ENCODE results near the gene STK24. TPM values are rescaled to one million over a fixed set of nuclear protein-coding genes. Genes with fewer than 3 reads are reported as not detected.

Gene STK24
- total RNA-seq, 1 donor from 2014 or later = 139 TPM

DNA sequence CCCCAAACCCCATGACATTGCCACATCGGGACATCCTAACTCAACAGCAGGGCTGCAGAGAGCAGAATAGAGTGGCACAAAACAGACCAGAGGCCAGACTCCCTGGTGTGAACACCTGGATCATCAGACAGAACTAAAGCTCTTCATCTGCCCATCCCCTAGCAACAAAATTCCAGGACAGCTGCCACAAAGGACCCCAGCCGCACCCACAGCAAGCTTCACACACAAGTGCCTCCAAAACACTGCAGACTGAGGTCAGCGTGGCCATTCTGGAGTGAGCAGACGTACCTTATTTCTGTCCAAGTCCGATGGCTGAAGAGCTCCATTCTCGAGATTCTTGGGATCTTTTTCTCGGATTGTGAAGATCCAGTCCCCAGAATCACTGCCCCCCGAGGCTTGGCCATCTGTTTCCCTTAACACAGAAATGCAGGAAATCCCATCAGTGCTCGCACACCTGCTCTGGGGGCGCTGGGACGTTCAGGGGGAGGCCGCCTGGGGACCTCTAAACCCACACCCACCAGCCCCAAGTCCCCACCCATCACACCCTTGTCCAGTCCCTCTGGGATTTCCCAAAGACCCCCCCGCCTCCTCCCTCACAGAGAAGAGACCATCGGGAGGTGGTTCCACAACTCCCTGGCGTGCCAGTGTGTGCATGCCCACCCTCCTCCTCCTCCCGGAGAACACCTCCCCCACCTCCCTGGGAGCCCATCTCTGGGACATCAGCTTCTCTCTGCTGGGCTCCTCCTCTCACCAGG, 115.2 kb downstream of the STK24 start:
- H3K27me3 Mint-ChIP-seq (ENCODE audit: unreplicated experiment) = no peaks in the 10 kb centered on the region
- H3K36me3 Mint-ChIP-seq (ENCODE audit: unreplicated experiment) = peaks cover 51% of the 10 kb centered on the region
- H3K9me3 Mint-ChIP-seq (ENCODE audit: unreplicated experiment) = no peaks in the 10 kb centered on the region
- H3K4me3 Mint-ChIP-seq (ENCODE audit: unreplicated experiment) = no peak overlapping the region
- H3K4me1 Mint-ChIP-seq (ENCODE audit: unreplicated experiment) = peaks cover 32% of the 10 kb centered on the region
- no peak for TF ChIP-seq CTCF (IDR thresholded peaks at IDR 0.05)
- peak overlapping the region; percentile 23 for H3K27ac Mint-ChIP-seq (ENCODE audit: unreplicated experiment)
- no peak for DNase-seq (ENCODE audit: extremely low spot score, unreplicated experiment)

DNA sequence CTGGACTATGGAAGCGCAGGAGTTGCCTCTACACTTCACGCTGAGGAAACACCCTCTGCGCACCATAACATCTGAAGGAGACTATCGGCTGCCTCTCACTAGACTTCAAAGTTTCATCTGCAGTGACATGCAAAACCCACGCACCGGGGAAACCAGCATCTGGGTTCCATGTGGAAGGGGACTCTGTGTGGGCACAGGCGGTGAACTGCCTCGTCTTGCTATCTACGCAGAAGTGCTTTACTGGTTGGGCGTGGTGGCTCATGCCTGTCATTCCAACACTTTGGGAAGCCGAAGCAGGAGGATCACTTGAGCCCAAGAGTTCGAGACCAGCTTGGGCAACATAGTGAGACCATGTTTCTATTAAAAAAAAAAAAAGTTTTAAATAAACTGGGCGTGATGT, 116.4 kb downstream of the STK24 start:
- Mint-ChIP-seq H3K27ac (ENCODE audit: unreplicated experiment) (peak overlapping the region; percentile 27), H3K9me3 (ENCODE audit: unreplicated experiment) (no peaks in the 10 kb centered on the region), H3K4me1 (ENCODE audit: unreplicated experiment) (peaks cover 38% of the 10 kb centered on the region), H3K4me3 (ENCODE audit: unreplicated experiment) (no peak overlapping the region), H3K36me3 (ENCODE audit: unreplicated experiment) (peaks cover 55% of the 10 kb centered on the region), H3K27me3 (ENCODE audit: unreplicated experiment) (no peaks in the 10 kb centered on the region)
- no peak for DNase-seq (ENCODE audit: extremely low spot score, unreplicated experiment)
- TF ChIP-seq CTCF (IDR thresholded peaks at IDR 0.05) = no peak

DNA sequence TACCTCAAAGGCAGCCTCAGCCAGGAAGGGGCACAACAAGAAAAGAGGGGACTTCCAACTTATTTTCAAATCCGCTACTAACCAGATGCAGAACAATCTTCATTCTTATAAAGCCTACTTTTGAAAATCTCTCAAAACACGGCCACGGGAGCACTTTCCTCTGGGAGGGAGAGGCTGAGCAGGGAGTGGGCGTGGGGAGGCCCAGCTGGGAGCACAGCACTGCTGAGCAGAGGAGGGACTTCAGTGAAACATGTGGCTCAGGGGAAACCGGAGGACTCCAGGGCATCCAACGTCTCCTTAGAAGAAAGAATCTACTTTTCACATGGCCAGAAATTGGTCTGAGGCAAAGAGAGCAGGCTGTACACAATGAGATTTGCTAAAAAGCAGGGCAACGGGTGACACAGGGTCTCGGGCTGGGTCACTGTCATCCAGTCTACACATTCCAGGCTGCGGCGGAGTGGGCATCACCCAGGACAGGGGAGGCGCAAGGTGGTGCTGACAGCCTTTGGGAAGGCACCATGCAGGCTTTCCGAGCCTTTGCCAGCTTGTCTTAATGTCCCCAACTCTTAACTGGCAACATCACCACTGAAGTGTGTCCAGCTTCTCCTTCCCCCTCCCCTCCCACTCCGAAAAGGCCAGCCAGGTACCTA, 117.1 kb downstream of the STK24 start:
- peaks cover 55% of the 10 kb centered on the region for H3K36me3 Mint-ChIP-seq (ENCODE audit: unreplicated experiment)
- no peak overlapping the region for H3K4me3 Mint-ChIP-seq (ENCODE audit: unreplicated experiment)
- H3K27ac Mint-ChIP-seq (ENCODE audit: unreplicated experiment) = peak overlapping the region; percentile 47
- TF ChIP-seq CTCF (IDR thresholded peaks at IDR 0.05) = no peak
- no peaks in the 10 kb centered on the region for H3K9me3 Mint-ChIP-seq (ENCODE audit: unreplicated experiment)
- no peaks in the 10 kb centered on the region for H3K27me3 Mint-ChIP-seq (ENCODE audit: unreplicated experiment)
- H3K4me1 Mint-ChIP-seq (ENCODE audit: unreplicated experiment) = peaks cover 44% of the 10 kb centered on the region
- DNase-seq (ENCODE audit: extremely low spot score, unreplicated experiment) = no peak

GRCh38 chr13:98459171-98459681, 117.7 kb downstream of the STK24 start:
- no peak for TF ChIP-seq CTCF (IDR thresholded peaks at IDR 0.05)
- peaks cover 50% of the 10 kb centered on the region for H3K4me1 Mint-ChIP-seq (ENCODE audit: unreplicated experiment)
- H3K4me3 Mint-ChIP-seq (ENCODE audit: unreplicated experiment) = no peak overlapping the region
- no peaks in the 10 kb centered on the region for H3K9me3 Mint-ChIP-seq (ENCODE audit: unreplicated experiment)
- H3K27ac Mint-ChIP-seq (ENCODE audit: unreplicated experiment) = peak overlapping the region; percentile 64
- H3K27me3 Mint-ChIP-seq (ENCODE audit: unreplicated experiment) = no peaks in the 10 kb centered on the region
- DNase-seq (ENCODE audit: extremely low spot score, unreplicated experiment) = no peak
- peaks cover 59% of the 10 kb centered on the region for H3K36me3 Mint-ChIP-seq (ENCODE audit: unreplicated experiment)

GRCh38 chr13:98458431-98458830, 118.5 kb downstream of the STK24 start:
- no peak for TF ChIP-seq CTCF (IDR thresholded peaks at IDR 0.05)
- Mint-ChIP-seq H3K4me1 (ENCODE audit: unreplicated experiment) (peaks cover 57% of the 10 kb centered on the region), H3K27me3 (ENCODE audit: unreplicated experiment) (no peaks in the 10 kb centered on the region), H3K36me3 (ENCODE audit: unreplicated experiment) (peaks cover 57% of the 10 kb centered on the region), H3K9me3 (ENCODE audit: unreplicated experiment) (no peaks in the 10 kb centered on the region), H3K27ac (ENCODE audit: unreplicated experiment) (peak overlapping the region; percentile 64), H3K4me3 (ENCODE audit: unreplicated experiment) (no peak overlapping the region)
- DNase-seq (ENCODE audit: extremely low spot score, unreplicated experiment) = no peak

All from osteocyte (in vitro differentiated cells).